Glomerular visceral epithelial cell (primary cell): ENCODE measurements around the gene NUDT17.
"Not testable (repeated sequence)": the region's sequence is repeated elsewhere in the genome, so short reads cannot be mapped to it uniquely, and the experiment has no call there.

ENCODE experiments used
- DNase-seq: peaks from one replicate; pipeline ENCODE4 v3.0.0-alpha.2; 2016; ENCODE audit errors: extremely low spot score

NUDT17 gene, protein sequence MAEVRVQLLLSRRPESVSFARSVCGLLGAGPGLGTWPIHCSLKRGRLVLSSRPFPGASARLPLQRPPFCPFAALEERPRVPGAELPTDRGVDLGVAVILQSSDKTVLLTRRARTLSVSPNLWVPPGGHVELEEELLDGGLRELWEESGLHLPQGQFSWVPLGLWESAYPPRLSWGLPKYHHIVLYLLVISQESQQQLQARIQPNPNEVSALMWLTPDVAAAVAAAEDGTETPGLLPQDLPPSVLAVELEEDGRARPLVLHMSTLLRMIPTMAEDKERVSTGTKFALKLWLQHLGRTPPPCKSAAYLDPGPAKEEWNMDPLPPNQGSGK

DNA sequence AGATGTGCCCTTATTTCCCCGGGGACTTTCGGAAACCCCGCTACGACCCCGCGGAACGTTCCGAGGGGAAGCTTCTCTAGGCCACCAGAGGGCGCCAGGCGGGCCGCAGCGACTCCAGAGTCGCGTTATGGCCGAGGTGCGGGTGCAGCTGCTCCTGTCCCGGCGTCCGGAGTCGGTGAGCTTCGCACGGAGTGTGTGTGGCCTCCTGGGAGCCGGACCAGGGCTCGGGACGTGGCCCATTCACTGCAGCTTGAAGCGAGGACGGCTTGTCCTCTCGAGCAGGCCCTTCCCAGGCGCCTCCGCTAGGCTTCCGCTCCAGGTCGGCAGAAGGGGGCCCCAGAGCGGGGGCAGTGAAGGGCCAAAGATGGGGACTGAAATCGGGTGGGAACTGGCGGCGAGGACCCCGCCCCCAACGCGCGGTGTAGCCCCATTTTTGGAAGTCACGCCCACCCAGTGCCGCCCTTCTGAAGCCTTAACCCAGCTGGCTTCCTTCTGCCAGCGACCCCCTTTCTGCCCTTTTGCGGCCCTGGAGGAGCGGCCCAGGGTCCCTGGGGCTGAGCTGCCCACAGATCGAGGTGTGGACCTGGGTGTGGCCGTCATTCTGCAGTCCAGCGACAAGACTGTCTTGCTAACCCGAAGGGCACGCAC is at the start of gene NUDT17:
Gene NUDT17, plus strand, starts transcription at position 117 of the 648 bp plus-strand sequence. Its CDS starts 11 bp downstream, at position 128.
- DNase-seq = peak; percentile 80

DNA sequence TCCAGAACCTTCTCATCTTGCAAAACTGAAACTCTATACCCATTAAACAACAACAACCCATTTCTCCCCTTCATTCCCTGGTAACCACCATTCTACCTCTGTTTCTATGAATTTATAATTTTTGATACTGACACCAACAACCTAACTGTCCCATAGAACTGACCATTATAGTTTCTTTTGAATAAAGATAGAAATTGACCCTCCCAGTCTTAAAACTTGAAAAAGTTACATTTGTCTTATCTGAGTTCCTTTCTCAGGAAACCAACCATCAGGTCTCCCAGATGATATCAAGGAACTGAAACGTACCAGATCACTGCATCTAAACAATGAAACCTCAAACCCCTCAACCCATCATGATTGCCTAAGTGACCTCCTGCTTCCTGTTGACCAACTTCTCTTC is 48.7 kb upstream of the NUDT17 start:
- no peak for DNase-seq

DNA sequence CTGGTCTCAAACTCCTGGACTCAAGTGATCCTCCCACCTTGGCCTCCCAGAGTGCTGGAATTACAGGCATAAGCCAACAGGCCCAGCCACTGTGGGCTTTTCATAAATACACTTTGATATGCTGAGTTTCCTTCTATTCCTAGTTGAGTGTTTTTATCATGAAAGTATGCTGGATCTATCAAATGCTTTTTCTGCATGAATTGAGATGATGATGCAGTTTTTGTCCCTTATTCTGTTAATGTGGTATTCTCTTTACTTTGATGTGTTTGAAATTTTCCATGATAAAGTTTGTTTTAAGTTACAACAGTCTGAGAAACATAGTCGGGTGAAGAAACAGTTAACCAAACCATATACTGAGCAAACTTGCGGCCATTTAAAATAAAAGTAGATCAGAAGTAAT is 45.6 kb upstream of the NUDT17 start:
- no peak for DNase-seq

DNA sequence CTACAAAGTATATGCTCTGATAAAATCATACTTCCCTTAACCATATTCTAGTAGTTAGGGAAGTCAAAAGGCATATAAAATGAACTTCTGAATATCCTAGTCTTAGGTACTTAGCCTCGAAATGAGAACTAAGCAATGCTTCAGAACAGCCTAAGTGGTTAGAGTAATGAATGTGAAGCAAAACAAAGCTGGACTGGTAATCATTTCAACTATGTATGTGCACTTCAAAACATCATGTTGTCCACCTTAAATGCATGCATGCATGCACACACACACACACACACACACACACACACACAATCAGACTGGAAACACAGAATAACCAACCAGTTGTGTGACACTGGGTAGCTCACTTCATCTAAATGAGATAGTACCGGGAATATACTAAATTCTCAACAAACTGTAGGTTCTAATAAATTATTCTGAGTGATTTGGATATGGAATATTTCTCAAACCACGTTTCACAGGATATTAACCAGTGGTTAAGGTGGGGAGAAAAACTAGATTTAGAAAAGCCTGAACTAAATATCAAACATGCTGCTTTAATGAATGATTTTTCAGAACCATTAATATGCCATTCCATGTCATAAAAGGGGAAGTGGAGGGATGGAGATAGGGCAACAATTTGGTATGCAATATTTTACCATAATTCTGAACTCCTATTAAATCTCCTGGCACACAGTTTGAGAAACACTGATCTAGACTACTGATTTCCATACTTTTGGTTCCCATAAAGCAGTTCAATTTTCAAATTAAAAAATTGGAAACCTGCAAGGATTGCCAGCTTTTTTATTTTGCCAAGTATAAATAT is 41.0 kb upstream of the NUDT17 start:
- DNase-seq = no peak

DNA sequence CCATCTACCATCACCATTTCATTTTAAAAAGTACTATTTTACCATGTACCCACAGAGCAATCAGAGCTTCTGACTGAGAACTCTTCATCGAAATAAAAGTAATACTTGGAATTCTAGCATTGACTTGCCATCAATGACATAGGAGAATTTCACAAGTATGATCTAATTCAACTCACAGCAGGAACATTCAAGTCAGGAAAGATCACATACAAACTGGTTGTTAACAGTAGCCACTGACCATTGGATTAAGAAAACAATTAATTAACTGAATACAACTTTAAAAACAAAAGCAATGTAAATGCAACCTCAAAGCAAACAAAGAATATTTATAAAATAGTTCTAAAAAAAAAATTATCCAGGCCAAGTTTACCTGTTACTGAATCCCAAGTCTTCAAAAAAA is 40.4 kb upstream of the NUDT17 start:
- no peak for DNase-seq

DNA sequence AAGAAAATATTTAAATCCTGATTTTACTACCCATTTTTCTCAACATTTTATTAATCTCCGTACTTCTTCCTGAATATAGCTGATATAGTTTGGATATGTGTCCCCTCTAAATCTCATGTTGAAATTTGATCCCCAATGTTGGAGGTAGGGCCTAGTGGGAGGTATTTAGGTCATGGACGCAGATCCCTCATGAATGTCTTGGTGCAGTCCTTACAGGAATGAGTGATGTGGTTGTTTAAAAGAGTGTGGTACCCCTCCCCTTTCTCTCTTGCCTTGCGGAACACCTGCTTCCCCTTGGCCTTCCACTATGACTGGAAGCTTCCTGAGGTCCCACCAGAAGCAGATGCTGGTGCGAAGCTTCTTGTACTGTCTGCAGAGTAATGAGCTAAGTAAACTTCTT is 39.0 kb upstream of the NUDT17 start:
- DNase-seq = no peak

DNA sequence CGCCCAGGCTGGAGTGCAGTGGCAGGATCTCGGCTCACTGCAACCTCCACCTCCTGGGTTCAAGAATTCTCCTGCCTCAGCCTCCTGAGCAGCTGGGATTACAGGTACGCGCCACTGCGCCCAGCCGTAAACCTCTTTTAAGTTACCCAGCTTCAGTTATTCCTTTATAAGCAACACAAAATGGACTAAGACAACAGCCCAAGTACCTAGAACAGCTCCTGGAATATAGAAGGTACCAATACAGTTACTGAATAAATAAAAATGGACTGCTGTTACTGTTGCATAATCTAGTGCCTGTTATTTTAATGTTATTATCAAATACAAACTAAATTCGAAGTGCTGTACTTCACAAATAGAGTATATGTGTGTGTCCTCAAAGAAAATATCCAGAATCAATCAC is 38.6 kb upstream of the NUDT17 start:
- no peak for DNase-seq

DNA sequence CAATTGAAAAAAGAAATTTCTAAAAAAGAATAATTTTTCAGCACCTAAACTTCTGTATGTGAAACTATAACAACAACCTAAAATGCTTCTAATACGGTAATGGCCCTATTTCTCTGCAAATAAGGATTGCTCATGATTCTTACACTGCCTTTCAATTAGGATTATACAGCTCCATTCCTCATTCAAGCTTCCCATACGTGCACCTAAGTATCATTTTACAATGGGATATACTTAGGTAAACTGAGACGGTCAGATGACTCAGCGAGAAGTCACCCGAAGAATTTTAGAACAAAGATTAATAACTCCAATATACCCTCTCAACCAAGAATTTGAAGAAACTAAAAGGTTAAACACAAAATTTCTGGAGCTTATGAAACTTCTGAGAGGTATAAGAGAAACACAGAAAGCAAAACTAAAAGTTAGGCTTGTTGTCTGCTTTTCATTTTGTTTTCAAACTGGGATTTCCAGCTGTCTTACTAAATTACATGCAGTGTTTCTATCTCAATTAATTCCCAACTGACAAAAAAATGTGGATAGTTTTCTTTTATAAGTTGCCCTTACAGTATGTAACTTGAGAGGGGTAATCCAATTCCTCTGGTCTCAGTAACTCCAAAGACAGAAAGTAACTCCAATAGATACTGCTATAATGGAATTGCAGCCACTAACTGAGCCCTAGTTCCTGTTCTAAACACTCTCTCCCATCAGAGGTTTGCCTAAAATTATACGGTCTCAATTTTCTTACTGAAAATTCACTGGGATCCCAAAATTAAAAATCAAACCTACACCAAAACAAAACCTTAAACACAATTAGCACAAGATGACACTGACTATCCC is 32.2 kb upstream of the NUDT17 start:
- not testable (repeated sequence) for DNase-seq

DNA sequence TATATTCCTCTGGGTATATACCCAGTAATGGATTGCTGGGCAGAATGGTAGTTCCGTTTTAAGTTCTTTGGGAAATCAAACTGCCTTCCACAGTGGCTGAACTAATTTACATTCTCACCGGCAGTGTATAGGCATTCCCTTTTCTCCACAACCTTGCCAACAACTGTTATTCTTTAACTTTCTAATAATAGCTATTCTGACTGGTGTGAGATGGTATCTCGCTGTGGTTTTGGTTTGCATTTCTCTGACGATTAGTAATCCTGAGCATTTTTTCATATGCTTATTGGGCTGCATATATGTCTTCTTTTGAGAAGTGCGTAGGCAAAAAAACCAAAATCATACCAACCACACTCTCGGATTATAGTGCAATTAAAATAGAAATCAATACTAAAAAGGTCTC is 27.3 kb upstream of the NUDT17 start:
- DNase-seq = peak; percentile 69

DNA sequence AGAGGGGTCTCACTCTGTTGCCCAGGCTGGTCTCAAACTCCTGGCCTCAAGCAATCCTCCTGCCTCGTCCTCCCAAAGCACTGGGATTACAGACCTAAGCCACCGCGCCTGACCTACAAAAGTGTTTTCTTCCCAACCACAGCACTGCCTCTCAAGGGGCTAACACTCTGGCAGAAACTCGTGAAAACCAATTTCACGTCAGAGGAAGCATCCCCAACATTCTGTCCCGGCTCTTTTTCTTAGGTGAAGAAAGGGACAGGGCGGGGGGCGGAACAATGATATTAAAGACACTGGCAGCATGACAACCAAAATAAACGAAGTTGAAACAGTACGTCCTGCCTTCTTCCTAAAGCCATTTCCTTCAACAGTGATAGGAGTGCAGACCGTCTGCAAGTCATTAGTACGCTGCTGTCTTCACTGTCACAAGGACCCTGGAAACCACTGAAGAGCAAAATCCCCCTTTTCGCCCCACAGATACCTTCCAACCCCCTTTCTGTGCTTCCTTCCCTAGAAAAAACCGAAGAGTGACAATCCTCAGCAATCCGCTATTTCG is 22.6 kb upstream of the NUDT17 start:
- DNase-seq = not testable (repeated sequence)

DNA sequence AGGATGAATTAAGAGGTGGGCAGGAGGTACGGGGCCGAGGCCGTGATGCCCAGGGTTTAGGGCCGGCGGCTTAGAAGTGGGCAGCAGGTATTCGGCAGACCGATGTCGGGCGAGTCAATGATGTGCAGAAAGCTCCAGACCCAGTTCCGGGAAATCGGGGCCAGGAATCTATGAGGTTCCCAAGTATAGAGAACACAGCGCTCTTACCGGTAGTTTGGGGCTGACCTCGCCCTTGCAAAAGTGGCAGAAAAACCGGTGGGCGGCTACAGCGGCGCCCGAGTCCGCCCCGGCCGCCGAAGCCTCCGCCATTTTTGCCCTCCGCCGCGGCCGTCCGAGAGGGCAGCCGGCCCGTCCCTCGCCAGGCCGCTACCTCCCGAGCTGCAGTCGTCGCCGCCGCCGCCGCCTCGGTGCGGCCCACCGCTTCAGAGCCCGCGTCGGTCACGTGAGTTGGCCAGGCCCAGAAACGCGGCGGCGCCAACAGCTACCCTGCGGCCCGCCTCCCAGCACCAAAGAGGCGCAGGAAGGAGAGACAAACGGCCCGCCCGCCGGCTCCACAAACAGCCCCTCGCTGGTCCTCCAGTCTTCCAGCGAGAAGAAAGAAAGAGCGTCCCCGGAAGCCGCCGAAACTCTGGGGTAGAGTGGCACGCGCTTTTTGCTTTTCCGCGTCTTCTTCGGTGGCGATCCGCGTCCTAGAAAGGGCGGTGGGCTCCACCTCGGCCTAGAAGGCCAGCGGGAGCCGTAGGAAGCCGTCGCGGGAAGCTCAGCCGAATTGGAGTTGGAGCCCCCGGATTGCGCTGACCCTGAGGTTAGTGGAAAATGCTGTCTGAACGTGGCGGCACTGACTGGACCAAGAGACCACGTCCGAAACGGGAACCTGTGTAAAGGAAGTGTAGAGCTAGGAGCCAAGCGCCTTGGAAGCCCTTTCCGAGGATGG is 21.6 kb upstream of the NUDT17 start, which contains the start of the genes POLR3C and RNF115:
Gene POLR3C, plus strand, starts transcription at position 636 of the 934 bp plus-strand sequence. CDS start 1,577 bp downstream, outside the sequence.
Gene RNF115, minus strand, starts transcription at position 531 of the 934 bp plus-strand sequence. Its CDS starts 222 bp downstream, at position 309.
- DNase-seq = peak; percentile 94

DNA sequence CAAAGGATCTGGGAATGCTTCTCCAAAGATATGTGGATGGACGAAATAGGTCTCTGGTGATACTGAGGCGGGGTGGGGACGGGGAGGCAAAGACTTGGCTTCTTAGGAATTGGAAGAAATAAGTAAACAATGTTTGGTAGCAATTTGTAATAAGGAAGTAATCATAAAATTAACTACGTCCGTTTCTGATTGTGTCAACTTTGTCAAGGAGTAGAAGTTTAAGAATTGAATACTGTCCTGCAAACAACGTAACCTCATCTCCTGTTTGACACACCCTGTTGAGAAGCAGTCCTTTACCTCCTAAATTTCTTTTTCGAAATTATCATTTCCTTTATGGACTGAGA is 21.0 kb upstream of the NUDT17 start:
- no peak for DNase-seq

DNA sequence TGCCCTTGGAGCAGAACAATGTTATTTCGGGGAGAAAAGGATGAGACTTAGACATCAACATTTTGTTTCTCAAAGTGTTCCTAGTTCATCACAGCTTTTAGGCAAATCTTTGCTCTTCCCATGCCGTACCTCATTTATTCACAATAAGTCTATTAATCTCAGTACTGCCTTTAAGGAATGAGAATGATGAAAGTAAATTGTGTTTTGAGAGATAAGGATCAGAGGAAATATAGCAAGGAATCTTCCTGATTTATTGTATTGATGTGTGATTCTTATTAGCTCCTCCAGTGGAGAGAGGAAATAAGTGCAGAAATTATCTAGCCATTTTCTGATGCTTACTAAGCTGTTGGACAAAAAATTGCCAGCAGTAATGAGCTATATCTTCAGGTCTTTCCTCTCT is 19.4 kb upstream of the NUDT17 start:
- no peak for DNase-seq

DNA sequence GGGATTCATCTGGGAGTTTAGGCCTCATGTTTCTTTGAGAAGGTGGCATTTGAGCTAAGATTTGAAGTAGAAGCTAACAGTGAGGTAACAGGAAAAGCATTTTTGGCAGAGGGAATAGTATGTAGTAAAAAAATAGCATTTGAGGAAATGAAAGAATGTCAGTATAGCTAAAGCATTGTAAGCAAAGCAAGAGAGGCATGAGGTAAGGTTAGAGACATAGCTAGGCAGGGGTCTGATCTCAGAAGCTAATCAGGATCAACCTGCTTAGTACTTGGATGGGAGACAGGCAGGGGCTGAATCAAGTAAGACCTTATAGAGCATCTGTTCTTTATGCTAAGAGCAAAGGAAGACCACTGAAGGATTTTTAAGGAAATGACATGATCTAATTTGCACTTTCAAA is 17.5 kb upstream of the NUDT17 start:
- DNase-seq = no peak

DNA sequence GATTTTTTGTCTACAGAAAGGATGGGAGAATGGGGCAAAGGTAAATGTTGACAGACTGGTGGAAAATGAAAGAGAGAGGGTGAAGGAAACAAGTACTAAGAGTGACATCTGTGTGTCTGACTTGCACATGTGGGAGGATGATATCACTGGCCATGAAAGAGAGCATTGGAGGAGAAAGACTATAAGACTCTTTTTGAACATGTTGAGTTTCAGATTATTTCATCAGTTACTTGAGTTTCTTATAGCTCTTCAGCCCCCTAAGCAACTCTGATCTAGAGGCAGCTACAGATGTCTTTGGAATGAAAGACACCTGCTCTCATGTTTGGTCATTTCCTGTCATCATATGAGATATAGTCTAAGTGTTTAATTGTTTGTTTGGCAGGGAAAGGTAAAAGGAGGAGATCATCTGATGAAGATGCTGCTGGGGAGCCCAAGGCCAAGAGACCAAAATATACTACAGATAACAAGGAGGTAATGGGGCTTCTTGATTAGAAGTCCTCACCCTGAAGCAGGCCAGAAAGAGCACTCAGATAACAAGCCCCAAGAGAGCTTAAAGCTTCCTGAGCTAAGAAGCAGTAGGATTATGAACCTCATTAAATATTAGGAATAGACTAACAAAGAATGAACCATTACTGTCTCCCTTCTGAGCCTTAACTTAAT is 16.9 kb upstream of the NUDT17 start:
- no peak for DNase-seq

DNA sequence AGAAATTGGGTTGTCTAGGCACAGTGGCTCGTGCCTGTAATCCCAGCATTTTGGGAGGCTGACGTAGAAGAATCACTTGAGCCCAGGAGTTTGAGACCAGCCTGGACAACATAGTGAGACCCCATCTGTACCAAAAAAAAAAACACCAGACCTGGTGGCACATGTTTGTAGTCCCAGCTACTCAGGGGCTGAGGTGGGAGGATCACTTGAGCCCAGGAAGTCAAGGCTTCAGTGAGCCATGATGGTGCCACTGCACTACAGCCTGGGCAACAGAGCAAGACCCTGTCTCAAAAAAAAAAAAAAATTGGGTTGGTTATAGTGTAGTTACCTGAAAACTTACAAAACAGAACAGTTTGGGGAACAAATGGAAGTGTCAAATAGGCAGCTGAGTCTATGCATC is 14.6 kb upstream of the NUDT17 start:
- not testable (repeated sequence) for DNase-seq

DNA sequence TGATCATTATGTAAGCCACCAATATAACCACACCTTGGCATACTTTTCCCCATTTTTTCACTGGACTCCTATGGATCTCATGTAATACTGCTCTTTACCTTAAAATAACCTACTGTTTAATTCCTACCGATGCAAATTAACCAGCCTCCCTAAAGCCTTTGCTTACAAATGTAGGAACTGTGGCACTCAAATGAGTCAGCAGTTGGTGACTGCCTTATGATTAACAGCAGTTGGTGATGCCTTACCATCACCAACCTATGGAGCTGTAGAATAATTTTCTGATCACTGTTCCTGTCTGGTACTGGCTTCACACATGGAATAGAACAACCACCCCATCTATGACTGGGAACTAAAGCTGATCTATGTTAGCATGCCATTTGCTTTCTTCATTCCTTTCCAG is 7.8 kb upstream of the NUDT17 start:
- DNase-seq = no peak

DNA sequence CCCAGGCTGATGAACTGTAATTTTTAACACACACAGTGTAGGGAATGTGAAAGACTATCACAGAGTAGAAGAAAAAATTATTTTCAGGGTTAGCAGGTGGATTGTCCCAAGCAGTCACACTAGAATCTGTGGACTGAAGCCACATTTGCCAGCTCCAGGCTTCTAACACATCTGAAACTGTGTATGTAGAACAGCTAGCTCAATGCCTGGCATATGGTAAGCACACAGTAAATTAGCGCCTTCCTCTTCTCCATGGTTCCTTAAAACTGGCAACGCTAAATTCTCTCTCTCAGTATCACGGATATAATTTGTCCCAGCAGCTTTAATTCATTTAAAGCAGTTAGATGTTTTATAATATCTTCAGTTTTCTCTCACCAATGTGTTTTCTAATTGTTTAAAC is 2.4 kb upstream of the NUDT17 start:
- no peak for DNase-seq

DNA sequence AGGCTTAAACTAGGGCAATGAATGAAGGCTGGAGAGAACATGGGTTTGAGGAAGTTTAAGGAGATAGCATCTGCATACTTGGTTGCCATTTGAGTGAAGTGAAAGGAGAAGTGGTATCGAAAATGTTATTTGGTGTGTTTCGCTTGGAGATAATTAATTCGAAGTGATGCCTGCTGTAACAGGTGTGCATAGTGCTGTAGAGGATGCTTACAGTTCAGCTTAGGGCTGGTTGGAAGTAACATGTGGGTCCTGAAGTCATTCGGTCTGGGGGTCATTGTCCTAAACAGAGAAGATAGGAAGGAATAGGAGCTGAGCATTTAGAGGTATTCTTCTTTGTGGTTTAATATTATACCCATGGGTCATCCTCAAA is 301 bp upstream of the NUDT17 start:
- DNase-seq = no peak

DNA sequence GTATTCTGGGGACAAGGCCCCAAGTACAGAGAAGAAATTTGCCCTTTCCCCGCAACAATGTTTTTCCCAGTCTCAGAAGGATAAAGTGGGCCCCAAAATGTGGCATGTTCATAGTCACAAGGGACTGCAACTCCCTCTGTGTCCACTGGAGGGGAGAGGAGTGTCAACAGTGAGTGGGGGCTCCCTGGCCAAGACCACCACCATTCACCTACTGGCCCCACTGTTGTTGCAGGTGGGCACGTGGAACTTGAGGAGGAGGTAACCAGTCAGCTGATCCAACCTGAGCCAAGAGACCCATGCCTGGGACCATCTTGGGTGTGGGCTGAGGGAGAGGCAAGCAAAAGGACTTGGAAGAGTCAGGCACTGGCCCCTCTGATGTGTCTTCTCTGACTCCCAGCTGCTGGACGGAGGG is 777 bp downstream of the NUDT17 start:
- peak; percentile 23 for DNase-seq
